H1 (cell line): ENCODE results near the gene EMX2. TPM values are rescaled to one million over a fixed set of nuclear protein-coding genes. Genes with fewer than 3 reads are reported as not detected.

Source experiments
- BACH1 ChIP-seq: IDR thresholded peaks from 2 replicates; pipeline ENCODE4 v1.6.1; 2012; ENCODE audit warnings: low read length, improper control_type of control experiment
- RAD21 ChIP-seq, 2 experiments: IDR thresholded peaks in 1 of 2; conservative IDR thresholded peaks in 1 of 2; 2 replicates each; pipeline ENCODE4 v1.6.1; 2011; ENCODE audit warnings: low read depth in 2 of 2, low read length in 2 of 2, improper control_type of control experiment in 1 of 2, inconsistent platforms in 1 of 2, mild to moderate bottlenecking in 1 of 2, moderate library complexity in 1 of 2
- RBBP5 ChIP-seq: IDR thresholded peaks from 2 replicates; pipeline ENCODE4 v1.7.1; 2012; ENCODE audit warnings: low read depth, mild to moderate bottlenecking, inconsistent platforms, low read length, moderate library complexity, borderline replicate concordance
- RFX5 ChIP-seq: IDR thresholded peaks from 2 replicates; pipeline ENCODE4 v1.6.1; 2011; ENCODE audit warnings: low read depth, low read length, improper control_type of control experiment, borderline replicate concordance
- polyA plus RNA-seq, 7 experiments: library from polyadenylated mRNA; depleted of rRNA in 3 of 7; stranded (reverse) in 5 of 7; unstranded in 2 of 7; fragments of >200 nt in 5 of 7; fragments of 200-250 nt in 2 of 7; gene quantifications; 1 replicate in 5 of 7; 2 replicates in 1 of 7; 4 replicates in 1 of 7; pipeline versions ENCODE4 v1.2.1 to v1.2.3, GENCODE V29; 2011 to 2013; ENCODE audit warnings: missing spikeins in 2 of 7, mixed read lengths in 2 of 7
- total RNA-seq: library from RNA; stranded (reverse); fragmentation: NEBNext Ultra II Directional; extraction: Animal tissue kit (Norgen Biotek cat#: 25700); gene quantifications from 2 replicates; pipeline ENCODE4 v1.2.1, GENCODE V29; 2021

EMX2 gene
- total and polyA plus RNA-seq, 2 of the 8 experiments (the other 6 are each of a cell fraction or from before 2014, with no cell fraction given) = not detected

- TF ChIP-seq RAD21 (IDR thresholded peaks at IDR 0.05 in 1 of 2, conservative IDR thresholded peaks at IDR 0.05 in 1 of 2; ENCODE audit: low read depth in 2 of 2, low read length in 2 of 2) = no peak
- no peak for TF ChIP-seq RFX5
- TF ChIP-seq BACH1 = no peak
- TF ChIP-seq RBBP5 = no peak
Observed at GRCh38 chr10:117539361-117539773, 3.2 kb upstream of the EMX2 start (continued).
